Body of pancreas (tissue), 4 donors: ENCODE measurements around the gene EXOC5. TPM values are rescaled to one million over a fixed set of nuclear protein-coding genes. Genes with fewer than 3 reads are reported as not detected.

Experiments used
- ATAC-seq: fragments of 150-250 bp; one replicate; pipeline ENCODE4 v1.9.1; 2016
- DNase-seq, 4 donors: peaks; one replicate each; pipeline ENCODE4 v3.0.0-alpha.2; 2019
- H3K27ac ChIP-seq, 4 donors: fragments of 200-600 bp; sonication (generic); 1 replicate in 3 of 4; 2 replicates in 1 of 4; pipeline versions ENCODE4 v1.5.1 to v1.6.1; 2016 to 2019; ENCODE audit warnings: mild to moderate bottlenecking in 1 of 4, mixed read lengths in 1 of 4, moderate library complexity in 1 of 4
- H3K27me3 ChIP-seq, 2 donors: fragments of 200-600 bp; sonication (generic); one replicate each; pipeline ENCODE4 v1.6.0; 2016; ENCODE audit warnings: mild to moderate bottlenecking in 1 of 2
- H3K36me3 ChIP-seq, 2 donors: fragments of 200-600 bp; sonication (generic); replicated peaks in 1 of 2; 2 replicates each; pipeline ENCODE4 v1.5.1; 2016; ENCODE audit warnings: low read depth in 2 of 2; ENCODE audit not compliant: insufficient read depth in 1 of 2
- H3K4me1 ChIP-seq: fragments of 200-600 bp; sonication (generic); one replicate; pipeline ENCODE4 v1.6.0; 2016
- H3K4me3 ChIP-seq, 2 donors: fragments of 200-600 bp; sonication (generic); 1 replicate in 1 of 2; 2 replicates in 1 of 2; pipeline ENCODE4 v1.5.1; 2016 to 2019
- H3K9me3 ChIP-seq, 3 donors: fragments of 200-600 bp; sonication (generic); 1 replicate in 2 of 3; 2 replicates in 1 of 3; pipeline ENCODE4 v1.5.1; 2016
- CTCF ChIP-seq, 7 experiments: fragments of 450-650 bp in 4 of 7; fragments of 200-600 bp in 3 of 7; sonication (generic) in 3 of 7; IDR thresholded peaks; one replicate each; pipeline ENCODE4 v1.5.1; 2016 to 2019; ENCODE audit warnings: antibody characterized with exemption in 7 of 7
- POLR2A ChIP-seq, 3 donors: fragments of 450-650 bp; IDR thresholded peaks; one replicate each; pipeline ENCODE4 v1.6.1; 2016; ENCODE audit warnings: antibody characterized with exemption in 3 of 3, mild to moderate bottlenecking in 2 of 3
- WGBS, 2 donors: methylation state at CpG; one replicate each; pipeline ENCODE4 v1.1.5; 2017; 5-methylcytosine and 5-hydroxymethylcytosine counted together
- intact Hi-C: fragments of 100-400 bp; cut with DNase I; formaldehyde crosslinking; loops from one replicate; pipeline ENCODE4 v1.15.1; 2023
- total RNA-seq, 2 donors: library from RNA; depleted of rRNA; stranded (reverse); fragments of >200 nt; gene quantifications; one replicate each; pipeline ENCODE4 v1.1.0, GENCODE V29; 2016

EXOC5 gene
- total RNA-seq, 2 donors from 2014 or later: 16.3 to 19.4 TPM

GRCh38 chr14:57290751-57291150, 22.0 kb upstream of the EXOC5 start:
- peaks cover 6 to 8% of the 10 kb centered on the region in 2 donors for H3K36me3 ChIP-seq
- no peak overlapping the region for H3K4me3 ChIP-seq
- no peak for TF ChIP-seq CTCF (IDR thresholded peaks at IDR 0.05)
- TF ChIP-seq POLR2A (IDR thresholded peaks at IDR 0.05): no peak
- H3K9me3 ChIP-seq: no peaks in the 10 kb centered on the region
- WGBS, 2 donors: 81% methylated on average over 5 of the region's 5 CpGs
- H3K27ac ChIP-seq: no peak overlapping the region
- ATAC-seq (no peak), DNase-seq (no peak)
- no peaks in the 10 kb centered on the region for H3K4me1 ChIP-seq
- intact Hi-C loops: no loop called here
- H3K27me3 ChIP-seq: no peaks in the 10 kb centered on the region

- WGBS, 2 donors: 91 to 93% methylated on average over 2 of the region's 2 CpGs
- H3K36me3 ChIP-seq: peaks cover 9 to 12% of the 10 kb centered on the region in 2 donors
- H3K4me3 ChIP-seq: no peak overlapping the region
- ATAC-seq (no peak), DNase-seq (no peak)
- no peaks in the 10 kb centered on the region for H3K4me1 ChIP-seq
- no peak for TF ChIP-seq CTCF (IDR thresholded peaks at IDR 0.05)
- no peak for TF ChIP-seq POLR2A (IDR thresholded peaks at IDR 0.05)
- H3K27ac ChIP-seq: no peak overlapping the region
- H3K27me3 ChIP-seq: no peaks in the 10 kb centered on the region
- H3K9me3 ChIP-seq: no peaks in the 10 kb centered on the region
- intact Hi-C loops: no loop called here
These were observed 19.0 kb upstream of the EXOC5 start for GRCh38 chr14:57287745-57288144.

GRCh38 chr14:57277062-57277461, 8.4 kb upstream of the EXOC5 start:
- no peak for ATAC-seq
- Histone ChIP-seq H3K36me3 (peaks cover 0 to 3% of the 10 kb centered on the region in 2 donors), H3K4me1 (peaks cover 8% of the 10 kb centered on the region), H3K9me3 (no peaks in the 10 kb centered on the region), H3K27ac (no peak overlapping the region), H3K4me3 (no peak overlapping the region), H3K27me3 (no peaks in the 10 kb centered on the region)
- WGBS, 2 donors: 94 to 96% methylated on average over 3 of the region's 3 CpGs
- DNase-seq: no peak
- no peak for TF ChIP-seq POLR2A (IDR thresholded peaks at IDR 0.05)
- intact Hi-C loops: no loop called here

- ATAC-seq (no peak), DNase-seq (no peak)
- no peak overlapping the region for H3K4me3 ChIP-seq
- no peaks in the 10 kb centered on the region for H3K9me3 ChIP-seq
- intact Hi-C loops: no loop called here
- peaks cover 25% of the 10 kb centered on the region for H3K4me1 ChIP-seq
- peaks cover 0 to 3% of the 10 kb centered on the region in 2 donors for H3K36me3 ChIP-seq
- WGBS, 2 donors: 87 to 95% methylated on average over 2 of the region's 2 CpGs
- TF ChIP-seq CTCF (IDR thresholded peaks at IDR 0.05) (no peak), POLR2A (IDR thresholded peaks at IDR 0.05) (no peak)
- no peaks in the 10 kb centered on the region for H3K27me3 ChIP-seq
- no peak overlapping the region for H3K27ac ChIP-seq
These were observed 6.4 kb upstream of the EXOC5 start for GRCh38 chr14:57275023-57275664.

- no peak overlapping the region for H3K27ac ChIP-seq
- H3K36me3 ChIP-seq: peaks cover 0 to 3% of the 10 kb centered on the region in 2 donors
- no peak for TF ChIP-seq CTCF (IDR thresholded peaks at IDR 0.05)
- no peak for ATAC-seq
- no peaks in the 10 kb centered on the region for H3K27me3 ChIP-seq
- H3K4me3 ChIP-seq: no peak overlapping the region
- peaks cover 29% of the 10 kb centered on the region for H3K4me1 ChIP-seq
- no peak for DNase-seq
- intact Hi-C loops: no loop called here
- WGBS, 2 donors: 81 to 95% methylated on average over 2 of the region's 2 CpGs
- H3K9me3 ChIP-seq: no peaks in the 10 kb centered on the region
These were observed 5.8 kb upstream of the EXOC5 start for GRCh38 chr14:57274551-57274950.
